Tibial nerve (tissue), 3 donors: Measurements from ENCODE around the gene CTDSP2.

Experiments used
- CTCF ChIP-seq, 5 experiments: fragments of 200-600 bp in 3 of 5; fragments of 450-650 bp in 2 of 5; sonication (generic) in 3 of 5; IDR thresholded peaks; one replicate each; pipeline ENCODE4 v1.5.1; 2016 to 2019; ENCODE audit warnings: antibody characterized with exemption in 5 of 5, mild to moderate bottlenecking in 3 of 5, moderate library complexity in 2 of 5
- POLR2A ChIP-seq, 2 donors: fragments of 450-650 bp; IDR thresholded peaks; one replicate each; pipeline ENCODE4 v1.6.1; 2017; ENCODE audit warnings: antibody characterized with exemption in 2 of 2, mild to moderate bottlenecking in 2 of 2, moderate library complexity in 2 of 2

- TF ChIP-seq CTCF (IDR thresholded peaks at IDR 0.05) (no peak), POLR2A (IDR thresholded peaks at IDR 0.05) (no peak)
Observed at GRCh38 chr12:57840726-57841125, 5.8 kb downstream of the CTDSP2 start.
